Measurements from ENCODE around the gene OR6B3.
A peak's percentile ranks its signal among the peaks of the same experiment; 100 is the strongest.
"Not testable (repeated sequence)": the region's sequence is repeated elsewhere in the genome, so short reads cannot be mapped to it uniquely, and the experiment has no call there.

Gene OR6B3

DNA sequence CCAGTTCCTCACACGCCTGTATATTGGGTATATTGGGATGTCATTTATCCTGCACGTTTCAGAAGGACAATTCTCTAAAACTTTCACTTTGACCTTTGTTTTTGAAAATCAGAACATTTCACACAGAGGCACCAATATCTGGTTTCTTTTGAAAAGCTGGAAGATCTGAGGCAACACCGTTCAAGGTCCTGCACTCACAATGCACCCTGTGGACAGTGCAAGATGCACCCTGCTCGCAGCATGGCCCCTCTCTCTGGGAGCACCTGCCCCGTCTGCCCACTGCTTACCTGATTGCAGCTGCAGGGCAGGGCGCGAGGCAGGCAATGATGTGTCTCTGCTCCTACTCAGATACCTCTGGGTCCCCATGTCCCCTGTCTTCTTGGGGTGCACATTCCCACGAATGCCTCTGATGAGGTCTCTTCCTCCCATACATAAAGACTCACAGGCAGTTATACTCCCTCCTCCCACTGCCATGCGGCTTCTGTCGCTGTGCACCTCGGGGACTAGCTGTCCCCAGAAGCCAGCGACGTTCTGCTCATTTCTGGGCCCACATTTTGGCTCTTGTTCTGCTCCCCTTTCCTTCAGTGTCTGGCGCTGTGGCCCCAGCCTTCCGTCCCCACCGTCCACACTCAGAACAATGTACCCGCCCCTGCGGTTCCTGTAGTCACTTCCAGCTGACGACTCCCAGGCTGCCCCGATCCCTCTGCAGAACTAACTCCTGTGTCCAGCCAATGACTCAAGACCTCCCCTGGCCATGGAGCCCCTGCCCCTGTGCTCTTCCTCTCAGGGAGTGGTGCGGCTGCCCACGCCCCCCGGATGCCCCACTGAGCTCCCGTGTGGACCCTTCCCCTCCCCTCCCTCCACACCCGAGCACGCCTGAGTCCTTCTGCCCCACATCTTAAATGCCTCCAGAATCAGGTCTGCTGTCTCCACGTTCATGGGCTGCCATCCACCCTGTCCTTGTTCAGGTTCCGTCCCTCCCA, at the start of gene OR6B3:
Gene OR6B3, minus strand, starts transcription at position 349 of the 983 bp plus-strand sequence.
- DNase-seq (ENCODE audit: low read depth in 2 of 2), result no peak

DNA sequence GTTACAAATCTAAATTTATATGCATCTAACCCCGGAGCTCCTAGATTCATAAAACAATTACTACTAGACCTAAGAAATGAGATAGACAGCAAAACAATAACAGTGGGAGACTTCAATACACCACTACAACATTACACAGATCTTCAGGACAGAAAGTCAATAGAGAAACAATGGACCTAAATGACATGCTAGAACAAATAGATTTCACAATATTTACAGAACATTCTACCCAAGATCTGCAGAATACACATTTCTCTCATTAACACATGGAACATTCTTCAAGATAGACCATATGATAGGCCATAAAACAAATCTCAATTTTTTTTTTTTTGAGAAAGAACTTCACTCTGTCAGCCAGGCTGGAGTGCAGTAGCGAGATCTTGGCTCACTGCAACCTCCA, 45.0 kb upstream of the OR6B3 start:
- no peak for DNase-seq (ENCODE audit: low read depth in 2 of 2)

DNA sequence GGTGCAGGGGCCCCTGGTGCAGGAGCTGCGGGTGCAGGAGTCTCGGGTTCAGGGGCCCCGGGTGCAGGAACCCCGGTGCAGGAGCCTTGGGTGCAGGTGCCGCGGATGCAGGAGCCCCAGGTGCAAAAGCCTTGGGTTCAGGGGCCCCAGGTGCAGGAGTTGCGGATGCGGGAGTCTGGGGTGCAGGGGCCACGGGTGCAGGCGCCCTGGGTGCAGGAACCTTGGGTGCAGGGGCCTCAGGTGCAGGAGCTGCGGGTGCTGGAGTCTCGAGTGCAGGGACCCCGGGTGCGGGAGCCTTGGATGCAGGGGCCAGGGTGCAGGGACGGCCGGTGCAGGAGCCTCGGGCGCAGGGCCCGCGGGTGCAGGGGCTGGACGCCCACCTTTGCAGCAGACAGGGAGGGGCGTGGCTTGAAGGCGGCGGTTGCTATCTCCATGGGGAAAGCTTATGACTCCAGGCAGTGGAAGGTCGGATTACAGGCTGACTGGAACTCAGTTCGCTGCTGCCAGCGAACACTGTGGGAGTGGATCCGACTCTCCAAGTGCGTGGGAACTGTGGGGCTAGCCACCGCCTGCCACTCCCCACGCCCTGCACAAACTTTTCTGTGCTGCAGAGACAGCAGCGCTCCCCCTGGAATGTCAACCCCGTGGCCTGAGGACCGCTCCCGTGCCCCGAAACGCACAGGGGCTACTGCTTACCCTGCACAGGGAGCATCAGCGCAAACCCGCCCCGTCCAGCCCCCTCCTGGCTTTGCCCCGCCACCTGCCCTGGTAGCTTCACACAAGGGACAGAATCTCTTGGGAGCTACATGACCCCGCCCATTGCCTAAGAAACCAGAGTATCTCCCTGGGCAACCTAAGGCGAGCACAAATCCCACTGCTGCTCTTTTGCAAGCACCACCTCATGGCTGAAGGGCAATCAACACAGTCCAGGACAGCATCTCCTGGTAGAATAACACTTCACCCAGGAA, 42.5 kb upstream of the OR6B3 start:
- DNase-seq (ENCODE audit: low read depth in 2 of 2), result no peak

DNA sequence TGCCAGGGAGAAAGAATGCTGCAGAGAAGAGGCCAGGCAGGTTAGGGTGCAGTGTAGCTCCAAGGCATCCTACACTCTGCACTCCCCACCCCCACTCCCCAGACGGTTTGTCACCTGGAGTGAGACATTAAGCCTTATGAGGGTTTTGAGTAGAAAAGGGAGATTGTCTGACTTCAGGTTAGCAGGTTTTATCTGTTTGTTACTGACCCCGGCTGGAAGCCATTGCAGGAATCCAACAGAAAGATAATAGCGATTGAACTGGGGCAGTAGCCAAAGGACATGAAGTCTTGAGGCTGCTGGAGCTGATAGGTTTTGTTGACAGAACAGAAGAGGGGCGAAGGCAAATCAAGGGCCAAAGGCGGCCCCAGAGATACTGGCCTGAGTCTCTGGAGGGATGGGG, 36.0 kb upstream of the OR6B3 start:
- DNase-seq (ENCODE audit: low read depth in 2 of 2), result no peak

DNA sequence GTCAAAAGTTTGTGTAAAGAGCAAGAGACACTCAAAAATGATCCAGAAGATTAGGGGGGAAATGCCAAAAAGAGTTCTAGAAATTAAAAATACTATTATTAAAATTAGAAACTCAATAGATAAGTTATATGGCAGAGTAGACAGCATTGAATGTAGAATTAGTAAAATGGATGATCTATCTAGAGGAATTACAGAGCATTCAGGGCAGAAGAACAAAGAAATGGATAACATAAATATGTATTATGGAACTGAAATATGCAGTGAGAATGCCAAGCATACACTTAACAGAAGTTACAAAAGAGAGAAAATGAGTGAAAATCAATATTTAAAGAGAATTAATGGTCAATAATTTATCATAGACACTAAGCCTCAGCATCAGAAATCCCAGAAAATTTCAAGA, 33.2 kb upstream of the OR6B3 start:
- no peak for DNase-seq (ENCODE audit: low read depth in 2 of 2)

DNA sequence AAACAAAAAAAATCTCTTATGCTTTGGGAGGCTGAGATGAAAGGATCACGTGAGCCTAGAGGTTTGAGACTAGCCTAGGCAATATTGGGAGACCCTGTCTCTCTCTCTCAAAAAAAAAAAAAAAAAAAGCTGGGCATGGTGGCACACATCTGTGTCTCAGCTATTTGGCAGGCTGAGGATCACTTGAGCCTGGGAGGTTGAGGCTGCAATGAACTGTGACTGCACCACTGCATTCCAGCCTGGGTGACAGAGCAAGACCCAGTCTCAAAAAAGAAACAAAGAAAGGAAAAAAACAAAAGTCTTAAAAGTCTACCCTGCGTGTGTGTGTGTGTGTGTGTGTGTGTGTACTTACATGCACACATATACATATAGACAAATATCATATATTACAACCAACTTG, 25.3 kb upstream of the OR6B3 start:
- no peak for DNase-seq (ENCODE audit: low read depth in 2 of 2)

DNA sequence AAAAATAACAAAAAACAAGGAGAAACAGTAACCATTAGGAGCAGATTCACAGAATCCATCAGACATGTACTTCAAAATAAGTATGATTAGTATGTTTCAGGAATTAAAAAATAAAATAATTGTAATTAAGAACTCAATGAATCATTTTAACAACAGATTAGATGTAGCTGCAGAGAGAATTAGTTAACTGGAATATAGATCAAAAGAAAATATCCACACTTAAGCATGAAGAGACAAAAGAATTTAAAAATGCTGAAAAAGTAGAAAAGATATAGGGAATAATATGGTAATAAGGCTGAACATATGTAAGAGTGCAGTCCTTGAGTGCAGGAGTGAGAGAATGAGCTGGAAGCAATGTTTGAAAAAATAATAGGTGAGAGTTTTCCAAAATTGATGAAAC, 24.1 kb upstream of the OR6B3 start:
- no peak for DNase-seq (ENCODE audit: low read depth in 2 of 2)

DNA sequence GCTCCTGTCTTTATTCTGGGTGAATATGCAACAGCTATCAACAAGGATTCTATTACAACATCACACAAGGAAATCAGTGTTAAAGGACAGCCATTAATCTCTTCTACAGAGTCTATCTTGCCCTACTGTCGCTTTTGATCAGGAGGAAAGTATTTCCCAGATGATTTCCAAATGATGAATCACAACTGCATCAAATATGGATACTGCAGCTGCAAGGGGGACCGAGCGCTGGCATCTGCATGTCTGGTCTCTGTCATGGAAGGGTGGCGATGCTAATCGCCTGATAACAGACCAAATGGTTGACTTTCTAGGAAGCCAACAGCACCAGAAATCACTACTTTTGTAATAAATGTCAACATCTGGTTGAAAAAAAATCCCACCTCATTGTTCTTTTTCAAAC, 21.2 kb upstream of the OR6B3 start:
- no peak for DNase-seq (ENCODE audit: low read depth in 2 of 2)

DNA sequence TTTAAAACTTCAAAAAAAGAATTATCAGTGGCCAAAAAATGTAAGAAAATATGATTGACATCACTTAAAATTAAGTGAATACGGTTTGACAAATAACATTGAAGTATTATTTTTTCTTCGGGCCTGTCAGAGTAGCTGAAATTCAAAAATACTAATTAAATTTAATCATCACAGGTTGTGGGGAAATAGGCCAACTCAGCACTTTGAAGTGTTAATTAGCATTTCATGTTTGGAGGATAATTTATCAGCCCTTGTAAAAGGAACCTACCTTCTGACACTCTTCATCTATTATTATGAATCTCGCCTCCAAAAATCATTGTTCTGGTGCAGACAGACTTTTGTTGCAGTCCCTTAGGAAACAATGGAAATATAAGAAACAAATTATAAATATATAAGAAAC, 17.6 kb upstream of the OR6B3 start:
- no peak for DNase-seq (ENCODE audit: low read depth in 2 of 2)

DNA sequence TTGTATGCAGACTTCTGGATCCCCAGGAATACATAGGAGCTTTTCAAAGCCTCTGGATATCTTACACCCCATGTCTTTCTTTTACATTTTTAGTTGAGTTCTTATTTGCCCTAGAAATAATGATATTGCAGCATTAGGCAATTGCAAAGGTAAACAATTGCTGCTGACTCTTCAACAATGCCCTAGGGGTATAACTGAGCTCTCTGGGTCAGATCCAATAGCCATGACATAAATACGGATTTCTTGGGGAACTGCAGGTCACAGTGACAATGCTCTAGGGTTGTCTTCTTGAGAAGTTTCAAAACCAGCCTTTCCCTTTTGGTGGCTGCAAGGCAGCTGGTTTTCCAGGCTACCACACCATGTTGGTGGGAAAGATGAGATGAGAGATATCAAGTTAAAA, 16.5 kb upstream of the OR6B3 start:
- DNase-seq (ENCODE audit: low read depth in 2 of 2), result no peak

DNA sequence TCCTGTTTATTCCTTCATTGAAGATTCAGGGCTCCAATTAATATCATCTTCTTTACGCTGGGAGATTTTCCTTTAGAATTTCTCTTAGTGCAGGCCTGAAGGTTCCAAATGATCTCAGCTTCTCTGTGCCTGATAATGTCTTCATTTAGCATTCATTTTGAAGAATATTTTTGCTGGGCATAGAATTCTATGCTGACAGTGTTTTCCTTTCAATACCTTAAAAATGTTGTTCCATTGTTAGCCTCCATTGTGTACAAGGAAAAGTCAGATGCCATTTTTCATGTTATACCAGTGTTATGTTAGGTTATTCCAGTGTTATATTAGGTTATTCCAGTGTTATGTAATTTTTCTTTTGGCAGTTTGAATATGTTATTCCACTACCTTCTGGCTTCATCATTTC, 14.9 kb upstream of the OR6B3 start:
- no peak for DNase-seq (ENCODE audit: low read depth in 2 of 2)

DNA sequence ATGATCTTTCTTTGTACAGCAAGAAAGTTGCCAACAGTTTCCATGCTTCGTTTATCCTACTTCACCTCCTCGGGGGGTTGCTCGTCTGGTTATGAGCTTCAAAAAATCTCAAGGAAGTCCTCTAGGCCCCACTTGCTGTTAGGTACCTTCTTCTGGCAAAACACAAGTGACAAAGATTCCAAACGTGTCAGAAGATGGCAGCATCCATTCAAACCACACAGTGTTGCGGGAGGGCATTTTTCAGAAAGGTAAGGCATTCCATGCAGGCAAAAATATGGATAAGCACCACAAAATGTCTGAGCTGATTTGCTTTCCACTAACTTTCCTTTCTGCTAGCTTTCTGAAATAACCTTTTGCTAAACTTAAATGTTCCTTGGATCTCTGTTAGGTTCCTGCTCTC, 13.2 kb upstream of the OR6B3 start:
- DNase-seq (ENCODE audit: low read depth in 2 of 2), result no peak

DNA sequence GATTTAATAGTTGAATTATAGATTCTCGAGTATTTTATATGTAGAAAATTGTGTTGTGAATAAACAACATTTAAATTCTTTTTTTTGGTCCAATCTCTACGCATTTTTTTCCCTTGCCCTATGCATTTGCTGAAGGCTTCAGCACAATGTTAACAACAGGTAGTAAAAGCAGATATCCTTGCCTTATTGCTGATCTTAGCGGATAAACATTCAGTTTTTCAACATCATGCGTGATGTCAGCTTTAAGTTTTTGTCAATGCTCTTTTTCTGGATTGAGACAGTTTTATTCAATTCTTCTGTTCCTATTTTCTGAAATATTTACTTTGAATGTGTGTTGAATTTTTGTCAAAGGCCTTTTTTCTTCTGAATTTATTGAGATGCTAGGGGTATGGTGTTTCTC, 11.6 kb upstream of the OR6B3 start:
- no peak for DNase-seq (ENCODE audit: low read depth in 2 of 2)

DNA sequence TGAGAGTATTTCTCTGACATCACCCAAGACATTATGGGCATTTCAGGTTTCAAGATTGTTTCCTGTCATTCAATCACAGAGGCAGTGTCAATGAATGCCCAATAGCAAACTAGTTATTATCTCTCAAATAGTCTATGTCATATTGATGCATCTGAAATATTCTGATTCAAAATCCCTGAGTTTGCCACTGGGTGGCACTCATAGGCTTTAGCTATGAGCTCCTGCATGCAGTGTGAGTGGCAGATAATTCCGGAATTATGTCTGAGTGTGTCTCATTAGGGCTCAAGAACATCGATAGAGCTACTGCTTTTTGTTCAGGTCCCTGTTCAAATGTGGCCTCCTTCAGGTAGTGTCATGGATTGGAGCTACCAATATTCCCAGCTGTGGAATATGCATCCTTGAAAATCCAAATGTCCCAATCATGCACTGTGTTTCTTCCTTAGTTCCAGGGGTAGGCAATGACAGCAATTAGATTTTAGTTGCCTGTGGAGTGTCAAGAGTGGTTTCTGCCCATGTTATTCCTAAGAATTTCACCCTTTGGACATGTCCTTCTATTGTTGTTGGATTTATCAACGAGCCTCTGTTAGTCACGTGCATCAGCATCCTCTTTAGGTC, 7.8 kb upstream of the OR6B3 start:
- peak; percentile 23 to 24 for DNase-seq (ENCODE audit: low read depth in 2 of 2)

DNA sequence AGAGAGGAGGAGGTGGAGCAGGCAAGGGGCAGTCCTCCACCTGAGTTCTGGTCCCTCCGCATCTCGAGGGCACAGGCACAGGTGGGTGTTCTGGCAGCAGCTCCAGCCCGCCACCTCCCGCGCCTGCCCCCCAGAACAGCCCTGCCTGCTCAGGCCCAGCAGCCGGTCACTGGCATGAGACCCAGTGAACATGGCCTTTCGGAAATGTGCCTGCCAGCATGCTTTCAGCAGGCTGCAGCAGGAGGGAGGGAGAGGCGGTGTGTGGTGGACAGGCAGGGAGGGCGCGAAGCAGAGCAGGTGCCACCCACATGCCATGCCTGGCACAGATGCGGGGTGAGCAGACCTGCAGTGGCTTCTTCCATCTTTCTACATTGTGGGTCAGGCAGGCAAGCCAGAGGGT, 3.4 kb upstream of the OR6B3 start:
- DNase-seq (ENCODE audit: low read depth in 2 of 2), result no peak

DNA sequence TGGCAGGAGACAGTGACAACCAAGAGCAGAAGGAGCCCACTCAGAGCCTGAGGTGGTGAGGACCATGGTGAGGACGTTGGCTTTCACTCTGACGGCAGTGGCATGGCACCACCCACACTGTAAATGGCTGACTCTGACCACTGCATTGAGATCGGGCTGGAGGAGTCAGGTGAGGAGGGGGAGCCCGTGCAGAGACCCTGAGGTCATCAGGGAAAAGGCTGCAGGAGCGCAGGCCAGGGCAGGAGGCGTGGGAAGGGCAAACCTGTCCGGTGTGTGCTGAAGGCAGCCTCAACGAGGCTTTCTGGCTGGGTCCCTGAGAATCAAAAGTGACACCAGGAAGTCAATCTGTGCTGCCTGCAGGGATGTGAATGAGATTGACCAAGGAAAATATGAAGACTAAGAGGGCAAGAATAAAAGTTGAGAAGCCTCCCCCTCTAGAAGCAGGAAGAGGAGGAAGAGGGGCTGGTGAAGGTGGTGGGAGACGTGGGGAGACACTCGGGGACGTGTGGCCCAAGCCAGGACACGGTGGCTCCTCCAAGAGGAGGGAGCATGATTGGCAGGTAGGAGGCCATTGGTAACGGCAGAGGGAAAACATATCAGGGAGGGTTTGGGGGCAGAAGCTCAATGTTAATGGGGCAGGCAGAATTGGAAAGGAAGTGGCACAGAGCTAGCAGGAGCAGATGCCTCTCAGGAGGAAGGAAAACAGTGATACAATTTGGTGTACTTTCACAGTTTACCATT, 2.0 kb upstream of the OR6B3 start:
- no peak for DNase-seq (ENCODE audit: low read depth in 2 of 2)

DNA sequence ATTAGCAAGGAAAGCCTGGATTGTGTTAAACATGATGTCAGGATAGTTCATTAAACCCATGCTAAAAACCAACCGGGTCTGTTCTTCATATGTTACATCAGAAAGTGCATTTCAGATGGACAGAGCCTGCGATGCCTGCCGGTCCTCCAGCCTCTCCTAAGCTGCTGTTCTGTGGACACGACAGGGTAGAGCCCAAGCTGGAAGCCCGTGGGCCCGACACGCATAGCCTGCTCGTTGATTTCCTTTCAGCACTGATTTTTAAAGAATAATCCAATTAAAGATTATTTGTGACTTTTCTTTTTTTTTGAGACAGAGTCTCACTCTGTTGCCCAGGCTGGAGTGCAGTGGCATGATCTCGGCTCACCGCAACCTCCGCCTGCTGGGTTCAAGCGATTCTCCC, 797 bp downstream of the OR6B3 start:
- DNase-seq (ENCODE audit: low read depth in 2 of 2), result no peak

DNA sequence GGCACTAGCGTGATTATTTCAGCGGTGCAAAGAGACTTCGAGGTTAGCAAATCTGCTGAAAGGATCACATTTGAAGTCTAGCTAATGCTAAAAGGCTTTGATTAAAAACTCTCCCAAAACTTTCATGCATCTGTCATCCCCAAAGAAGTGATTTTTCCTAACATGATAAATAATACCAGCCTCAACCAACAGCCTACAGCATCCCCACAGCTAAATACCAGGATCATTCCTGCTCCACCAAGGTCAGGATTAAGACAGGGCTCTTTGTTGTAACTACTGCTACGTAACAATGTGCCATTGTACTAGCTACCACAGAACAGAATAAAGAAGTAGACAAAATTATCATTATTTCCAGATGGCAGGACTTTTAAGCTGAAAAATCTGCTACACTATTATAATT, 1.6 kb downstream of the OR6B3 start:
- no peak for DNase-seq (ENCODE audit: low read depth in 2 of 2)

DNA sequence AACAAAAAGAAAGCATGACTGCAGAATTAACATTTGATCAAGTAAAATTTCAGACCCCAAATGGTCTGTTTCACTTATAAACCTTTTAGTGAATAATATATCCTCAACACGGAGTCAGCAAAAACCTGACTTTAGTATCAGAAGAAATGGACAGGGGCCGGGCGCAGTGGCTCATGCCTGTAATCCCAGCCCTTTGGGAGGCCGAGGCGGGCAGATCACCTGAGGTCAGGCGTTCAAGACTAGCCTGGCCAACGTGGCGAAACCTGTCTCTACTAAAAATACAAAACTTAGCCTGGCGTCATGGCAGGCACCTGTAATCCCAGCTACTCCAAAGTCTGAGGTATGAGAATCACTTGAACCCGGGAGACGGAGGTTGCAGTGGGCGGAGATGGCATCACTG, 3.0 kb downstream of the OR6B3 start:
- no peak for DNase-seq (ENCODE audit: low read depth in 2 of 2)

DNA sequence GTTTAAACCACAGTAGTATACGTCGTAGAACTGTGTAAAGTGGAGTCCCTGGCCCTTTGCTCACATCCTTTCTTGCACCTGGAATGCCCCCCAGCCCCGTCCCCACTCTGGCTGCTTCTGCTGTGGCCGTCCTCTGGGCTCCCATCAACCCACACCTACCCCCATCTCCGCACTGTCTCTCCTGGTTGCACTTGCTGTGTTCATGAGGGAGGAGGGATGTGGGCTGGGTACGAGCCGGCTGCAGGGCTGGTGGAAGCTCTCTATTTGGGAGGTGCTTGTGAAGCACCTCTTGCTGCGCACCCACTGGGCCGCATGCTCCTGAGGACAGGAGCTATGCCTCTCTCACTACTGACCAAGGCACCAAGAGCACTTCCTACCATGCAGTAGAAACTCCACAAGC, 5.1 kb downstream of the OR6B3 start:
- DNase-seq (ENCODE audit: low read depth in 2 of 2), result no peak

DNA sequence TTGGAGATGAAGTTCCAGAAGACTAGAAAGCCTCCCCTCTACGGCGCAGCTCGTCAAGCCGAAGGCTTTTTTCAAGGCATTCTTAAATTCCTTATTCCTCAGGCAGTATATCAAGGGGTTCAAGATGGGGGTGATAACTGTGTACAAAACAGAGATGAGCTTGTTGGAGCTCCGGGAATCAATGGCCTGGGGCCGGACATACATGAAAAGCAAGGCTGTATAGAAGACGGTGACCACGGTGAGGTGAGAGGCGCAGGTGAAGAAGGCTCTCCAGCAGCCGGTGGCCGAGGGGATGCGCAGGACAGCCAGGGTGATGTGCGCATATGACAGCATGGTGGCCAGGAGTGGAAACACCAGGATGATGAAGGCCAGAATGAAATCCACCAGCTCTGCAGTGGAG, 8.2 kb downstream of the OR6B3 start:
- no peak for DNase-seq (ENCODE audit: low read depth in 2 of 2)

DNA sequence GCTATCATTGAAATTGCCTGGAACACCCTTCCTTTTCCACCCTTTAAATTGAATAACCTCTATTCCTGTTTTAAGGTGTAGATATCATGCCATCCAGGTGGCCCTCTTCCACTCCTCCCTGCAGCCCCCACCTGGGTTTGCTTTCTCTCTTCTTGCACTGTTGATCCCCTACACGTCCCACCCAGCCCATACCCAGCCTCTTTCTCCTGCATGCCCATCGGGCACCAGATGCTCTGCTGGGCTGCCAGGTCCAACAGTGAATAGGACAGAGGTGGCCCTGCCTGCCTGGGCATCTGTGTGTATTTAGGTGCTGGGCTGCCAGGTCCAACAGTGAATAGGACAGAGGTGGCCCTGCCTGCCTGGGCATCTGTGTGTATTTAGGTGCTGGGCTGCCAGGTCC, 9.2 kb downstream of the OR6B3 start:
- DNase-seq (ENCODE audit: low read depth in 2 of 2), result not testable (repeated sequence)
